Activated T-cell treated with anti-CD3 and anti-CD28 coated beads, Interleukin-2, amount 50 U/mL, for 24 hours (primary cell): Measurements from ENCODE around the gene MATK.
"Not testable (repeated sequence)": the region's sequence is repeated elsewhere in the genome, so short reads cannot be mapped to it uniquely, and the experiment has no call there.

Source experiments
- DNase-seq: peaks from one replicate; pipeline ENCODE4 v3.0.0-alpha.2; 2020
- H3K27ac Mint-ChIP-seq: 2 replicates; pipeline ENCODE4 v1.8.0; 2020; ENCODE audit warnings: mild to moderate bottlenecking, mixed read lengths
- H3K27me3 Mint-ChIP-seq: 2 replicates; pipeline ENCODE4 v1.8.0; 2020; ENCODE audit warnings: mixed read lengths
- H3K36me3 Mint-ChIP-seq: 2 replicates; pipeline ENCODE4 v1.8.0; 2020; ENCODE audit warnings: low read depth, mixed read lengths
- H3K4me1 Mint-ChIP-seq: 2 replicates; pipeline ENCODE4 v1.8.0; 2020; ENCODE audit warnings: low read depth, mixed read lengths
- H3K4me3 Mint-ChIP-seq: 2 replicates; pipeline ENCODE4 v1.8.0; 2020; ENCODE audit warnings: mild to moderate bottlenecking, moderate library complexity, mixed read lengths
- H3K9me3 Mint-ChIP-seq: 2 replicates; pipeline ENCODE4 v1.8.0; 2020; ENCODE audit warnings: mixed read lengths

Gene MATK

GRCh38 chr19:3761382-3762129 is 24.6 kb downstream of the MATK start, which contains the start of gene APBA3:
Gene APBA3 (minus strand): TSS chr19:3761692. CDS start chr19:3760264, 1,428 bp downstream.
- Mint-ChIP-seq H3K27me3 (peaks cover 2% of the 10 kb centered on the region), H3K36me3 (peaks cover 59% of the 10 kb centered on the region), H3K27ac (peak within 1 kb of the TSS; percentile 99), H3K4me3 (peak within 1 kb of the TSS; percentile 98), H3K4me1 (peaks cover 49% of the 10 kb centered on the region), H3K9me3 (no peaks in the 10 kb centered on the region)
- DNase-seq = peak; percentile 99

GRCh38 chr19:3760871-3761361 is 25.3 kb downstream of the MATK start:
- H3K36me3 Mint-ChIP-seq = peaks cover 56% of the 10 kb centered on the region
- DNase-seq = no peak
- peaks cover 46% of the 10 kb centered on the region for H3K4me1 Mint-ChIP-seq
- H3K27ac Mint-ChIP-seq = peak overlapping the region; percentile 96
- H3K4me3 Mint-ChIP-seq = peak overlapping the region; percentile 98
- H3K27me3 Mint-ChIP-seq = peaks cover 2% of the 10 kb centered on the region
- no peaks in the 10 kb centered on the region for H3K9me3 Mint-ChIP-seq

- H3K27ac Mint-ChIP-seq = peak overlapping the region; percentile 96
- no peak for DNase-seq
- H3K36me3 Mint-ChIP-seq = peaks cover 60% of the 10 kb centered on the region
- H3K27me3 Mint-ChIP-seq = peaks cover 2% of the 10 kb centered on the region
- peak overlapping the region; percentile 98 for H3K4me3 Mint-ChIP-seq
- H3K9me3 Mint-ChIP-seq = no peaks in the 10 kb centered on the region
- H3K4me1 Mint-ChIP-seq = peaks cover 55% of the 10 kb centered on the region
Measured at GRCh38 chr19:3759482-3760254, 26.5 kb downstream of the MATK start.

GRCh38 chr19:3758297-3758696 is 27.9 kb downstream of the MATK start:
- H3K9me3 Mint-ChIP-seq, H3K4me3 Mint-ChIP-seq, H3K27me3 Mint-ChIP-seq, DNase-seq, H3K27ac Mint-ChIP-seq: not testable (repeated sequence)
- Mint-ChIP-seq H3K36me3 (peaks cover 68% of the 10 kb centered on the region), H3K4me1 (peaks cover 55% of the 10 kb centered on the region)

- peaks cover 67% of the 10 kb centered on the region for H3K36me3 Mint-ChIP-seq
- H3K4me3 Mint-ChIP-seq, H3K27me3 Mint-ChIP-seq, H3K9me3 Mint-ChIP-seq, DNase-seq, H3K27ac Mint-ChIP-seq: not testable (repeated sequence)
- peaks cover 49% of the 10 kb centered on the region for H3K4me1 Mint-ChIP-seq
Measured at GRCh38 chr19:3757705-3758104, 28.5 kb downstream of the MATK start.

- peaks cover 18% of the 10 kb centered on the region for H3K4me1 Mint-ChIP-seq
- no peaks in the 10 kb centered on the region for H3K9me3 Mint-ChIP-seq
- H3K4me3 Mint-ChIP-seq = no peak overlapping the region
- H3K36me3 Mint-ChIP-seq = peaks cover 69% of the 10 kb centered on the region
- H3K27me3 Mint-ChIP-seq = no peaks in the 10 kb centered on the region
- DNase-seq = no peak
- no peak overlapping the region for H3K27ac Mint-ChIP-seq
Measured at GRCh38 chr19:3753631-3754410, 32.4 kb downstream of the MATK start.

- Mint-ChIP-seq H3K9me3 (no peaks in the 10 kb centered on the region), H3K36me3 (peaks cover 58% of the 10 kb centered on the region)
Measured at GRCh38 chr19:3752492-3752891, 33.7 kb downstream of the MATK start.

GRCh38 chr19:3751236-3751635 is 34.9 kb downstream of the MATK start:
- Mint-ChIP-seq H3K27ac (no peak overlapping the region), H3K36me3 (peaks cover 52% of the 10 kb centered on the region), H3K4me3 (no peak overlapping the region), H3K9me3 (no peaks in the 10 kb centered on the region), H3K27me3 (no peaks in the 10 kb centered on the region), H3K4me1 (peaks cover 11% of the 10 kb centered on the region)
- DNase-seq = no peak

More at GRCh38 chr19:3752492-3752891, 33.7 kb downstream of the MATK start:
- Mint-ChIP-seq H3K27ac (no peak overlapping the region), H3K27me3 (no peaks in the 10 kb centered on the region), H3K4me1 (peaks cover 15% of the 10 kb centered on the region), H3K4me3 (no peak overlapping the region)
- DNase-seq = no peak

- H3K4me3 Mint-ChIP-seq = no peak overlapping the region
- peaks cover 46% of the 10 kb centered on the region for H3K36me3 Mint-ChIP-seq
- no peak for DNase-seq
- no peaks in the 10 kb centered on the region for H3K9me3 Mint-ChIP-seq
- H3K27ac Mint-ChIP-seq = no peak overlapping the region
- peaks cover 6% of the 10 kb centered on the region for H3K4me1 Mint-ChIP-seq
- no peaks in the 10 kb centered on the region for H3K27me3 Mint-ChIP-seq
Measured at GRCh38 chr19:3750211-3750610, 36.0 kb downstream of the MATK start.

- H3K27ac Mint-ChIP-seq = no peak overlapping the region
- H3K9me3 Mint-ChIP-seq = no peaks in the 10 kb centered on the region
- DNase-seq = no peak
- H3K36me3 Mint-ChIP-seq = peaks cover 34% of the 10 kb centered on the region
- H3K27me3 Mint-ChIP-seq = no peaks in the 10 kb centered on the region
- H3K4me1 Mint-ChIP-seq = no peaks in the 10 kb centered on the region
- no peak overlapping the region for H3K4me3 Mint-ChIP-seq
Measured at GRCh38 chr19:3748965-3749364, 37.2 kb downstream of the MATK start.

- no peak for DNase-seq
- H3K4me3 Mint-ChIP-seq = no peak overlapping the region
- no peak overlapping the region for H3K27ac Mint-ChIP-seq
- H3K9me3 Mint-ChIP-seq = no peaks in the 10 kb centered on the region
- H3K4me1 Mint-ChIP-seq = no peaks in the 10 kb centered on the region
- peaks cover 19% of the 10 kb centered on the region for H3K36me3 Mint-ChIP-seq
- no peaks in the 10 kb centered on the region for H3K27me3 Mint-ChIP-seq
Measured at GRCh38 chr19:3746371-3747056, 39.7 kb downstream of the MATK start.

GRCh38 chr19:3745363-3746045 is 40.7 kb downstream of the MATK start:
- no peak overlapping the region for H3K4me3 Mint-ChIP-seq
- H3K36me3 Mint-ChIP-seq = peaks cover 12% of the 10 kb centered on the region
- no peaks in the 10 kb centered on the region for H3K27me3 Mint-ChIP-seq
- no peaks in the 10 kb centered on the region for H3K4me1 Mint-ChIP-seq
- H3K9me3 Mint-ChIP-seq = no peaks in the 10 kb centered on the region
- DNase-seq = no peak
- H3K27ac Mint-ChIP-seq = no peak overlapping the region

GRCh38 chr19:3743486-3743885 is 42.7 kb downstream of the MATK start:
- no peak overlapping the region for H3K4me3 Mint-ChIP-seq
- no peak for DNase-seq
- no peaks in the 10 kb centered on the region for H3K36me3 Mint-ChIP-seq
- no peaks in the 10 kb centered on the region for H3K9me3 Mint-ChIP-seq
- peaks cover 11% of the 10 kb centered on the region for H3K4me1 Mint-ChIP-seq
- no peak overlapping the region for H3K27ac Mint-ChIP-seq
- H3K27me3 Mint-ChIP-seq = no peaks in the 10 kb centered on the region
